HepG2 (cell line): ENCODE results near the gene CFAP99. TPM values are rescaled to one million over a fixed set of nuclear protein-coding genes. Genes with fewer than 3 reads are reported as not detected.

Experiments used
- CTCF ChIP-seq: sonication (generic); formaldehyde crosslinking; IDR thresholded peaks from 2 replicates; pipeline ENCODE4 v1.5.0; 2020; ENCODE audit warnings: mild to moderate bottlenecking, missing genetic modification reagents, moderate library complexity
- FOXJ3 ChIP-seq: sonication (generic); formaldehyde crosslinking; IDR thresholded peaks from 2 replicates; pipeline ENCODE4 v1.4.0; 2020; ENCODE audit warnings: missing genetic modification reagents, mild to moderate bottlenecking, borderline replicate concordance
- GFI1 ChIP-seq: sonication (generic); formaldehyde crosslinking; IDR thresholded peaks from 2 replicates; pipeline ENCODE4 v1.5.0; 2020; ENCODE audit warnings: missing genetic modification reagents, mild to moderate bottlenecking, borderline replicate concordance
- GTF3A ChIP-seq: sonication (generic); formaldehyde crosslinking; conservative IDR thresholded peaks from 2 replicates; pipeline ENCODE4 v1.4.0; 2020; ENCODE audit warnings: mild to moderate bottlenecking, missing genetic modification reagents
- ISL2 ChIP-seq: sonication (generic); formaldehyde crosslinking; IDR thresholded peaks from 2 replicates; pipeline ENCODE4 v1.5.0; 2020; ENCODE audit warnings: missing genetic modification reagents
- KLF9 ChIP-seq: IDR thresholded peaks from 2 replicates; pipeline ENCODE4 v1.6.1; 2016; ENCODE audit warnings: low read depth
- NR2F6 ChIP-seq, 2 experiments: IDR thresholded peaks; 2 replicates each; pipeline ENCODE4 v1.6.1; 2016; ENCODE audit warnings: antibody characterized with exemption in 1 of 2, mild to moderate bottlenecking in 1 of 2
- SIN3B ChIP-seq: fragments of 150-350 bp; IDR thresholded peaks from 2 replicates; pipeline ENCODE4 v1.6.1; 2014; ENCODE audit warnings: low read length
- THAP7 ChIP-seq: sonication (generic); formaldehyde crosslinking; IDR thresholded peaks from 2 replicates; pipeline ENCODE4 v1.8.1; 2023; ENCODE audit warnings: mild to moderate bottlenecking, missing genetic modification reagents
- ZNF260 ChIP-seq: sonication (generic); formaldehyde crosslinking; IDR thresholded peaks from 2 replicates; pipeline ENCODE4 v1.4.0; 2020; ENCODE audit warnings: missing genetic modification reagents, low read depth, mild to moderate bottlenecking, borderline replicate concordance
- ZNF569 ChIP-seq: sonication (generic); formaldehyde crosslinking; IDR thresholded peaks from 2 replicates; pipeline ENCODE4 v1.5.0; 2020; ENCODE audit warnings: mild to moderate bottlenecking, missing genetic modification reagents, moderate library complexity, borderline replicate concordance
- ZNF619 ChIP-seq: sonication (generic); formaldehyde crosslinking; IDR thresholded peaks from 2 replicates; pipeline ENCODE4 v1.4.0; 2020; ENCODE audit warnings: mild to moderate bottlenecking, missing genetic modification reagents
- ZNF747 ChIP-seq: sonication (generic); formaldehyde crosslinking; IDR thresholded peaks from 2 replicates; pipeline ENCODE4 v1.8.1; 2023; ENCODE audit warnings: missing genetic modification reagents, mild to moderate bottlenecking, borderline replicate concordance
- ZSCAN22 ChIP-seq: sonication (generic); formaldehyde crosslinking; IDR thresholded peaks from 2 replicates; pipeline ENCODE4 v1.4.0; 2020; ENCODE audit warnings: mild to moderate bottlenecking, missing genetic modification reagents
- polyA plus RNA-seq, 8 experiments: library from polyadenylated mRNA; depleted of rRNA in 3 of 8; stranded (reverse) in 7 of 8; unstranded in 1 of 8; fragments of >200 nt; fragmentation: Illumina TruSeq in 4 of 8; extraction: Trizol in 4 of 8; gene quantifications; 2 replicates each; pipeline versions ENCODE4 v1.2.1 to v1.2.3, GENCODE V29; 2011 to 2016; ENCODE audit warnings: low read depth in 4 of 8, missing spikeins in 1 of 8, mixed read lengths in 1 of 8; ENCODE audit not compliant: insufficient read depth in 1 of 8
- total RNA-seq, 5 experiments: library from RNA; depleted of rRNA; stranded (reverse); fragments of >200 nt; fragmentation: Illumina TruSeq; extraction: Trizol; gene quantifications; 2 replicates each; pipeline ENCODE4 v1.2.3, GENCODE V29; 2016; ENCODE audit warnings: low read depth in 1 of 5
- TF ChIP-seq, protein P1 (sequence below): sonication (generic); formaldehyde crosslinking; IDR thresholded peaks from 2 replicates; pipeline ENCODE4 v1.5.0; 2020; ENCODE audit warnings: missing genetic modification reagents
- TF ChIP-seq, protein P2 (sequence below): sonication (generic); formaldehyde crosslinking; IDR thresholded peaks from 2 replicates; pipeline ENCODE4 v1.4.0; 2020; ENCODE audit warnings: mild to moderate bottlenecking, low read depth, missing genetic modification reagents
- TF ChIP-seq, protein P3 (sequence below): sonication (generic); formaldehyde crosslinking; IDR thresholded peaks from 2 replicates; pipeline ENCODE4 v1.5.1; 2020; ENCODE audit warnings: missing genetic modification reagents, mild to moderate bottlenecking, borderline replicate concordance
- TF ChIP-seq, protein P4 (sequence below): IDR thresholded peaks from 2 replicates; pipeline ENCODE4 v1.6.1; 2012; ENCODE audit warnings: low read length, improper control_type of control experiment

The CFAP99 gene
- total and polyA plus RNA-seq, 2 of the 13 experiments (the other 11 are each of a cell fraction or from before 2014, with no cell fraction given), result not detected

GRCh38 chr4:2418650-2419571 is at the start of gene CFAP99 (continued):
- TF ChIP-seq, protein P1, sequence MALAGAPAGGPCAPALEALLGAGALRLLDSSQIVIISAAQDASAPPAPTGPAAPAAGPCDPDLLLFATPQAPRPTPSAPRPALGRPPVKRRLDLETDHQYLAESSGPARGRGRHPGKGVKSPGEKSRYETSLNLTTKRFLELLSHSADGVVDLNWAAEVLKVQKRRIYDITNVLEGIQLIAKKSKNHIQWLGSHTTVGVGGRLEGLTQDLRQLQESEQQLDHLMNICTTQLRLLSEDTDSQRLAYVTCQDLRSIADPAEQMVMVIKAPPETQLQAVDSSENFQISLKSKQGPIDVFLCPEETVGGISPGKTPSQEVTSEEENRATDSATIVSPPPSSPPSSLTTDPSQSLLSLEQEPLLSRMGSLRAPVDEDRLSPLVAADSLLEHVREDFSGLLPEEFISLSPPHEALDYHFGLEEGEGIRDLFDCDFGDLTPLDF (CRISPR knock-in tag), result peak; percentile 62; the same call in 1 of the 2 replicates
- TF ChIP-seq SIN3B (0 out of 2 replicates have a peak, but pooled peaks have one; percentile 32), ISL2 (CRISPR knock-in tag) (no peak), CTCF (CRISPR knock-in tag) (peak; percentile 38; the same call in 1 of the 2 replicates), KLF9 (no peak), GTF3A (no peak), ZNF260 (CRISPR knock-in tag) (no peak), ZNF747 (CRISPR knock-in tag) (no peak), ZSCAN22 (CRISPR knock-in tag) (no peak), FOXJ3 (CRISPR knock-in tag) (no peak), ZNF569 (CRISPR knock-in tag) (no peak), NR2F6 (IDR thresholded peaks at IDR 0.05) (no peak), NR2F6 (CRISPR knock-in tag; IDR thresholded peaks at IDR 0.05) (no peak), GFI1 (CRISPR knock-in tag) (no peak), THAP7 (CRISPR knock-in tag) (no peak), ZNF619 (CRISPR knock-in tag) (no peak)
- TF ChIP-seq, protein P2, sequence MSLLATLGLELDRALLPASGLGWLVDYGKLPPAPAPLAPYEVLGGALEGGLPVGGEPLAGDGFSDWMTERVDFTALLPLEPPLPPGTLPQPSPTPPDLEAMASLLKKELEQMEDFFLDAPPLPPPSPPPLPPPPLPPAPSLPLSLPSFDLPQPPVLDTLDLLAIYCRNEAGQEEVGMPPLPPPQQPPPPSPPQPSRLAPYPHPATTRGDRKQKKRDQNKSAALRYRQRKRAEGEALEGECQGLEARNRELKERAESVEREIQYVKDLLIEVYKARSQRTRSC, result no peak
- TF ChIP-seq, protein P3, sequence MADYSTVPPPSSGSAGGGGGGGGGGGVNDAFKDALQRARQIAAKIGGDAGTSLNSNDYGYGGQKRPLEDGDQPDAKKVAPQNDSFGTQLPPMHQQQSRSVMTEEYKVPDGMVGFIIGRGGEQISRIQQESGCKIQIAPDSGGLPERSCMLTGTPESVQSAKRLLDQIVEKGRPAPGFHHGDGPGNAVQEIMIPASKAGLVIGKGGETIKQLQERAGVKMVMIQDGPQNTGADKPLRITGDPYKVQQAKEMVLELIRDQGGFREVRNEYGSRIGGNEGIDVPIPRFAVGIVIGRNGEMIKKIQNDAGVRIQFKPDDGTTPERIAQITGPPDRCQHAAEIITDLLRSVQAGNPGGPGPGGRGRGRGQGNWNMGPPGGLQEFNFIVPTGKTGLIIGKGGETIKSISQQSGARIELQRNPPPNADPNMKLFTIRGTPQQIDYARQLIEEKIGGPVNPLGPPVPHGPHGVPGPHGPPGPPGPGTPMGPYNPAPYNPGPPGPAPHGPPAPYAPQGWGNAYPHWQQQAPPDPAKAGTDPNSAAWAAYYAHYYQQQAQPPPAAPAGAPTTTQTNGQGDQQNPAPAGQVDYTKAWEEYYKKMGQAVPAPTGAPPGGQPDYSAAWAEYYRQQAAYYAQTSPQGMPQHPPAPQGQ, result no peak
- TF ChIP-seq, protein P4, sequence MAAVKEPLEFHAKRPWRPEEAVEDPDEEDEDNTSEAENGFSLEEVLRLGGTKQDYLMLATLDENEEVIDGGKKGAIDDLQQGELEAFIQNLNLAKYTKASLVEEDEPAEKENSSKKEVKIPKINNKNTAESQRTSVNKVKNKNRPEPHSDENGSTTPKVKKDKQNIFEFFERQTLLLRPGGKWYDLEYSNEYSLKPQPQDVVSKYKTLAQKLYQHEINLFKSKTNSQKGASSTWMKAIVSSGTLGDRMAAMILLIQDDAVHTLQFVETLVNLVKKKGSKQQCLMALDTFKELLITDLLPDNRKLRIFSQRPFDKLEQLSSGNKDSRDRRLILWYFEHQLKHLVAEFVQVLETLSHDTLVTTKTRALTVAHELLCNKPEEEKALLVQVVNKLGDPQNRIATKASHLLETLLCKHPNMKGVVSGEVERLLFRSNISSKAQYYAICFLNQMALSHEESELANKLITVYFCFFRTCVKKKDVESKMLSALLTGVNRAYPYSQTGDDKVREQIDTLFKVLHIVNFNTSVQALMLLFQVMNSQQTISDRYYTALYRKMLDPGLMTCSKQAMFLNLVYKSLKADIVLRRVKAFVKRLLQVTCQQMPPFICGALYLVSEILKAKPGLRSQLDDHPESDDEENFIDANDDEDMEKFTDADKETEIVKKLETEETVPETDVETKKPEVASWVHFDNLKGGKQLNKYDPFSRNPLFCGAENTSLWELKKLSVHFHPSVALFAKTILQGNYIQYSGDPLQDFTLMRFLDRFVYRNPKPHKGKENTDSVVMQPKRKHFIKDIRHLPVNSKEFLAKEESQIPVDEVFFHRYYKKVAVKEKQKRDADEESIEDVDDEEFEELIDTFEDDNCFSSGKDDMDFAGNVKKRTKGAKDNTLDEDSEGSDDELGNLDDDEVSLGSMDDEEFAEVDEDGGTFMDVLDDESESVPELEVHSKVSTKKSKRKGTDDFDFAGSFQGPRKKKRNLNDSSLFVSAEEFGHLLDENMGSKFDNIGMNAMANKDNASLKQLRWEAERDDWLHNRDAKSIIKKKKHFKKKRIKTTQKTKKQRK, result no peak
